ENCODE data around the gene ZKSCAN5.

GRCh38 chr7:99455874-99456273 lies 48.6 kb upstream of the ZKSCAN5 start:
- TF ChIP-seq EZH2phosphoT487 (IDR thresholded peaks at IDR 0.05; ENCODE audit: borderline replicate concordance) (no peak), POLR2A (IDR thresholded peaks at IDR 0.05; ENCODE audit: borderline replicate concordance, extremely low read depth, insufficient read depth, insufficient read length) (no peak), POLR2AphosphoS5 (IDR thresholded peaks at IDR 0.05; ENCODE audit: low read depth, low read length) (no peak; the same call in 1 of the 2 replicates), SP1 (IDR thresholded peaks at IDR 0.05; ENCODE audit: low read depth) (no peak), EZH2 (IDR thresholded peaks at IDR 0.05) (no peak), REST (IDR thresholded peaks at IDR 0.05; ENCODE audit: low read depth) (no peak), TCF7L2 (IDR thresholded peaks at IDR 0.05; ENCODE audit: borderline replicate concordance, extremely low read depth, insufficient read depth, insufficient read length) (no peak), SRF (IDR thresholded peaks at IDR 0.05; ENCODE audit: low read depth) (no peak), RAD21 (IDR thresholded peaks at IDR 0.05; ENCODE audit: low read depth) (no peak), YY1 (IDR thresholded peaks at IDR 0.05; ENCODE audit: extremely low read depth, insufficient replicate concordance, low read depth, low read length) (no peak), JUND (IDR thresholded peaks at IDR 0.05) (no peak), CEBPB (IDR thresholded peaks at IDR 0.05; ENCODE audit: low read depth) (no peak)
- TF ChIP-seq, protein P1, sequence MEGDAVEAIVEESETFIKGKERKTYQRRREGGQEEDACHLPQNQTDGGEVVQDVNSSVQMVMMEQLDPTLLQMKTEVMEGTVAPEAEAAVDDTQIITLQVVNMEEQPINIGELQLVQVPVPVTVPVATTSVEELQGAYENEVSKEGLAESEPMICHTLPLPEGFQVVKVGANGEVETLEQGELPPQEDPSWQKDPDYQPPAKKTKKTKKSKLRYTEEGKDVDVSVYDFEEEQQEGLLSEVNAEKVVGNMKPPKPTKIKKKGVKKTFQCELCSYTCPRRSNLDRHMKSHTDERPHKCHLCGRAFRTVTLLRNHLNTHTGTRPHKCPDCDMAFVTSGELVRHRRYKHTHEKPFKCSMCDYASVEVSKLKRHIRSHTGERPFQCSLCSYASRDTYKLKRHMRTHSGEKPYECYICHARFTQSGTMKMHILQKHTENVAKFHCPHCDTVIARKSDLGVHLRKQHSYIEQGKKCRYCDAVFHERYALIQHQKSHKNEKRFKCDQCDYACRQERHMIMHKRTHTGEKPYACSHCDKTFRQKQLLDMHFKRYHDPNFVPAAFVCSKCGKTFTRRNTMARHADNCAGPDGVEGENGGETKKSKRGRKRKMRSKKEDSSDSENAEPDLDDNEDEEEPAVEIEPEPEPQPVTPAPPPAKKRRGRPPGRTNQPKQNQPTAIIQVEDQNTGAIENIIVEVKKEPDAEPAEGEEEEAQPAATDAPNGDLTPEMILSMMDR (IDR thresholded peaks at IDR 0.05 in 2 of 3, conservative IDR thresholded peaks at IDR 0.05 in 1 of 3; ENCODE audit: borderline replicate concordance in 1 of 3, insufficient read depth in 1 of 3, low read depth in 2 of 3, low read length in 2 of 3) = no peak
- TF ChIP-seq, protein P2, sequence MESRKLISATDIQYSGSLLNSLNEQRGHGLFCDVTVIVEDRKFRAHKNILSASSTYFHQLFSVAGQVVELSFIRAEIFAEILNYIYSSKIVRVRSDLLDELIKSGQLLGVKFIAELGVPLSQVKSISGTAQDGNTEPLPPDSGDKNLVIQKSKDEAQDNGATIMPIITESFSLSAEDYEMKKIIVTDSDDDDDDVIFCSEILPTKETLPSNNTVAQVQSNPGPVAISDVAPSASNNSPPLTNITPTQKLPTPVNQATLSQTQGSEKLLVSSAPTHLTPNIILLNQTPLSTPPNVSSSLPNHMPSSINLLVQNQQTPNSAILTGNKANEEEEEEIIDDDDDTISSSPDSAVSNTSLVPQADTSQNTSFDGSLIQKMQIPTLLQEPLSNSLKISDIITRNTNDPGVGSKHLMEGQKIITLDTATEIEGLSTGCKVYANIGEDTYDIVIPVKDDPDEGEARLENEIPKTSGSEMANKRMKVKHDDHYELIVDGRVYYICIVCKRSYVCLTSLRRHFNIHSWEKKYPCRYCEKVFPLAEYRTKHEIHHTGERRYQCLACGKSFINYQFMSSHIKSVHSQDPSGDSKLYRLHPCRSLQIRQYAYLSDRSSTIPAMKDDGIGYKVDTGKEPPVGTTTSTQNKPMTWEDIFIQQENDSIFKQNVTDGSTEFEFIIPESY (IDR thresholded peaks at IDR 0.05; ENCODE audit: extremely low read depth, insufficient replicate concordance, low read length) = no peak

Data from HCT116 (cell line).